Left kidney (tissue), 2 donors: ENCODE measurements around the gene CNKSR1. TPM values are rescaled to one million over a fixed set of nuclear protein-coding genes. Genes with fewer than 3 reads are reported as not detected.

Experiments used
- DNase-seq: peaks from one replicate; pipeline ENCODE4 v3.0.0-alpha.2; 2013
- polyA plus RNA-seq: library from polyadenylated mRNA; unstranded; fragments of 120-200 nt; gene quantifications from one replicate; pipeline ENCODE4 v1.2.1, GENCODE V29; 2013; ENCODE audit not compliant: insufficient read length

Gene CNKSR1
- polyA plus RNA-seq, 1 donor = 15.4 TPM

GRCh38 chr1:26184086-26184485, 6.8 kb downstream of the CNKSR1 start:
- no peak for DNase-seq

GRCh38 chr1:26184883-26185282, 7.6 kb downstream of the CNKSR1 start:
- DNase-seq = no peak

GRCh38 chr1:26187882-26188281, 10.6 kb downstream of the CNKSR1 start:
- no peak for DNase-seq

DNA sequence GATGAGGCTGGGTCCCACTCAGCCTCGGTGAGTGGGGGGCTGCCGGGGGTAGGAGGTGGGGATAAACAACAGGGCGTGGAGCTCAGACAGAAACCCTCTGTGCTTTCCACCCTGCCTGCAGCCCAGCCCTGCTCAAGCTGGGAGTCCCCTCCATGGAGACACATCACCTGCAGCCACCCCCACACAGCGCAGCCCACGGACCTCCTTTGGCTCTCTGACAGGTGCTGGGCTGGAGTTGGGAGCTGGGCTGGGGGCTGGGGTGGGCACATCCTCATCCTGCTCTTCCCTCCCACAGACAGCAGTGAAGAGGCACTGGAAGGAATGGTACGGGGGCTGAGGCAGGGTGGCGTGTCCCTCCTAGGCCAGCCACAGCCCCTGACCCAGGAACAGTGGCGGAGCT, 11.2 kb downstream of the CNKSR1 start:
- DNase-seq = no peak

DNA sequence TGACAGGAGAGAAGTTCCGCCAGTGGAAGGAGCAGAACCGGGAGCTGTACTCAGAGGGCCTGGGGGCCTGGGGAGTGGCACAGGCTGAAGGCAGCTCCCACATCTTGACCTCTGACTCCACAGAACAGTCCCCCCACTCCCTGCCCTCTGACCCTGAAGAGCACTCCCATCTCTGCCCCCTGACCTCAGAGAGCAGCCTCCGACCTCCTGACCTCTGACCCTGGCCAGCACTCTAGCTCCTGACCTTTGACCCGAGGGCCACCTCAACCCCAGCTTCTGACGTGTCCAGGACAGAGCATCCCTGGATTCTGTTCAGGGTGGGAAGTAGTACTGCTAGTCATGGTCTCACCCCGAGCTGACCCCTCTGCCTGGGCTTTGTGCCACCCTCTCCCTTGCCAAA, 12.0 kb downstream of the CNKSR1 start:
- DNase-seq = no peak

DNA sequence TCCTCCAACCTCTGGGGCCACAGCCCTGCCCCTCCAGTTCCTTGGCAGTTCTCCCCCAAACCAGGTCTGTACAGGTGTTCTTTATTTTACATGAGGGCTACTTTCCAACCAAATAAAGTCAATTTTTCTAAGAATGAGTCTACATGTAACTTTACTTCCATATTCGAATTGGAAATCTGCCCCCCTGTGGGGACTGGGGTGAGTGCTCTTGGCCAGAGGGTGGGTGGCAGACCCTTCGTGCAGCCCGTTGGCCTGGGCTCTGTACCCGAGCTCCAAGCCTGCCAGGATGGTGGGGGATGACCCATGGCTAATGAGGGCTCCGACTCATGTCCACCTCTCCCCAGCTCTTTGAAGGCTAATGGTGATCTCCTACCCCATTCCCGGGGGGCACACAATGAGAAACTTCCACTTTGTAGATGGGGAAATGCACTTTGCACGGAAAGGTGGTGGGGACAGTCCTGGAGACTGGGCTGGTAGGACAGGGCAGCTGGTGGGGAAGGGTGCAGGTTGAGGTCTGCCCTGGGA, 12.5 kb downstream of the CNKSR1 start:
- DNase-seq = no peak

DNA sequence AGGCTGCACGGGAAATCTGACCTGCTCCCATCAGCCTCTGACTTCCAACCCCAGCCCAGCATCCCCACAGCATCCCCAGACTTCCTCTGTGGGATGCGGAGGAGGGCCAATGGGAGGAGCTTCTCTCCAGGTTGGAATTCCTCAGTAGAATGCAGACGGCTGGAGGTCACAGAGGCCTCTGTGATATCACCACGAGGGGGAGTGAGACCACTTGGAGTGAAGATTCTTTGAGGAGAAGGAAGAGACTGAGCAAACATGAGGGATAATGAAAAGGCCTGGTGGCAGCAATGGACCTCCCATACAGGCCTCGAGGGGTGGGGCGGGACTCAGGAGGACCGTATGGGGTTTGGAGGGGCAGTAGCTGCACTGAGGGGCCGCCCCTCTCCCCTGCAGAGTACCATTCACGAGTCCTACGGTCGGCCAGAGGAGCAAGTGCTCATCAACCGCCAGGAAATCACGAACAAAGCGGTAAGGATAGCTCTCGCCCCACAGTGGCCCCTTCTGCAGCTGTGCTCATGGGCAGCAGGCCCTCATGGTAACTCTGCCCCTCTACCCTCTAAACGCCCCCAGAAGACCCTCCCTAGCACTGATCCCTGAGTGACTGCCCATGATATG, 13.2 kb downstream of the CNKSR1 start, which contains the start of gene CATSPER4:
Gene CATSPER4 (plus strand): TSS at position 230 of the 615 bp plus-strand sequence. CDS start 26 bp downstream, at position 256.
- DNase-seq = peak; percentile 69

DNA sequence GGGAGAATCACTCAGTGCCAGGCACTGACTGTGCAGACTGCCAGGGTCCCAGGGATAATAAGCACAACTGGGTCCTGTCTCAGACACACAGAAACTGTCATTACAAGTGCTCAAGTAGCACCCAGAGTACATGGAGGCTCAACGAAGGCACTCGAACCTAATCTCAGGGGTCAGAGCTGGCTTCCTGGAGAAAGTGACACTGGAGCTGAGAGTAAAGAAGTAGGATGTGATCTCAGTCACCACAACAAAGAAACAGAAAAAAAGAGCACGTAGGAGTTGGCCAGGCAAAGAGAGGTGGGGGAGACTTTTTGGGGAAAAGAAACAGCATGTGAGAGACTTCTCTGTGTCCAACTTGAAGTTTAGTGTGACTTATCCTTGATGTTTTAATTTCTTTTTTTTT, 14.4 kb downstream of the CNKSR1 start:
- no peak for DNase-seq

- DNase-seq = no peak
Observed at GRCh38 chr1:26195805-26196204, 18.5 kb downstream of the CNKSR1 start.

DNA sequence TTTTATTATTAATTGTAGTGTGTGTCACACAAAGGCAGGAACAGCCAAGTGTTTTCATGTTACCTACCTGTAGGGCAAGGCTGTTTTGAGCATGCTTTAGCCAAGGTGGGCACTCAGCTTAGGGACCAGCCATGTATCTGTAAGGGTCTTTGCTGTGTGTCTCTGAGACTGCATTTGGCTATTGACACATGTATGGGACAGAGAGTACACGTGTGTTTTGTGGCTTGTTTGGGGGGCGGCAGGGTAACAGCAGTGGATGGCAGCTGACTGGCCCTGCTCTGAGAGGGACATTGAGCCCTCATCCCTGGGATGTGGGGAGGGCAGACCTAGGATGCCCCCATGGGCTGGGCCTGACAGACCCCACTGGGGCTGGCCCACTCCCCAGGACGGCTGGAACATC, 20.0 kb downstream of the CNKSR1 start:
- DNase-seq = no peak

- no peak for DNase-seq
Observed at GRCh38 chr1:26197813-26198212, 20.5 kb downstream of the CNKSR1 start.

DNA sequence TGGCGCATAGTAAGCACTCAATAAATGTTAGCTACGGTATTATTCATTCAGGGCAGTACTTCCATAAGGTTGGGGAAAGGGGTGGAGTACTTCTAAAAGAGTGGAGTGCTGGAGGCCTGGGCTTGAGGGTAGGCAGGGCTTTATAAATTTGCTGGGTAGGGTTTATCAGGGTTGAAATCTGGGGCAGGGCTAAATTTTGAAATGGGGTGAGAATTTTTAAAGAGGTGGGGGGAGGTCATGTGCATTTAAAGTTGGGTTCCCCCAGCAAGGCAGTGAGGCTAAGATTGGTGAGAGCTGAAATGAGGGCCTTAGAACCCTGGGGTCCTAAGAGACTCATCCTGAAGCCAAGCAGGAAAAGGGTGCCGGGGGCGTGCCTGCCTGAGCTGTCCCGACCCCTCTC, 23.1 kb downstream of the CNKSR1 start:
- DNase-seq = no peak

DNA sequence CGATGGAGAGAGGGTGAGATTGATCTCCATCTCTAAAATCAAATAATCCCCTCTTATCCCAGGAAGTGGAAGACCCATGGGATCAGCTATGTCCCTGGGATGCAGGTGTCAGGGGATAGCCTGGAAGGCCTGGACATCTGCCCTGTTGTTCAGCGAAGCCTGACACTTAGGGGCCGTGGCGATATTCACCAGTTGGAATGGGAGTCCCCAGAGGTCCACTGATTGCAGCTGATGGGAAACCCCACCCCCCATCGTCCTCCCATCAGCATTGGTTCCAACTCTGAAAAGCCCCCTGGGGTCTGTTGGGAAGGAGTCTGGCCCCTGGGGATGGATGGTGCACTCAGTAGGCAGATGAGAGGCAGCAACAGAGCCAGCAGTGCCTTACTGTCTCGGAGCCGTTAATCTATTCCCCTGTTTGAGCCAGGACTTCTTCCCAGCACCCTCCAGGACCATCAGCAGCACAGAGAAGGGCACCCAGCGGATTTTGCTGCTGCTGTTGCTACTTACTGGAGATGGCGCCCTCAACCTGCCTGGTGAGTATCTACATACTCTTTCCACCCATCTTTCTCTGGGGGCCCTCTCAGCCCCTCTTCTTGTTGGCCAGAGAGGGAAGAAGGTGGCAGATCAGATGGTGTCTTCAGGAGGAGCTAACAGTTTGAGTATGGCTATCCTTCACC, 26.5 kb downstream of the CNKSR1 start:
- DNase-seq = no peak

GRCh38 chr1:26210147-26210870, 33.0 kb downstream of the CNKSR1 start:
- DNase-seq = no peak

- no peak for DNase-seq
Observed at GRCh38 chr1:26212726-26213125, 35.4 kb downstream of the CNKSR1 start.

DNA sequence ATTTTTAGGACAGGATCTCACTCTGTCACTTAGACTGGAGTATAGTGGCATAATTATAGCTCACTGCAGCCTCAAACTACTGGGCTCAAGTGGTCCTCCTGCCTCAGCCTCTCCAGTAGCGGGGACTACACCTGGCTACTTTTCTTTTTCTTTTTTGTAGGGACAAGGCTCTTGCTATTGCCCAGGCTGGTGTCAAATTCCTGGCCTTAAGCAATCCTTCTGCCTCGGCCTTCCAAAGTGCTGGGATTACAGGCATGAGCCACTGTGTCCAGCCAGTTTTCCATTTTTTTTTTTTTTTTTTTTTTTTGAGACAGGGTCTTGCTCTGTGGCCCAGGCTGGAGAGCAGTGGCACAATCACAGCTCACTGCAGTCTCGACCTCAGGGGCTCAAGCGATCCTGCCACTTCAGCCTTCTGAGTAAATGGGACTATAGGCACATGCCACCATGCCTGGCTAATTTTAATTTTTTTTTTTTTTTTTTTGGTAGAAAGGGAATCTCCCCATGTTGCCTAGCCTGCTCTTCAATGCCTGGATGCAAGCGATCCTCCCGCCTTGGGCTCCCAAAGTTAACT, 36.1 kb downstream of the CNKSR1 start:
- no peak for DNase-seq

- DNase-seq = no peak
Observed at GRCh38 chr1:26215246-26215645, 38.0 kb downstream of the CNKSR1 start.

DNA sequence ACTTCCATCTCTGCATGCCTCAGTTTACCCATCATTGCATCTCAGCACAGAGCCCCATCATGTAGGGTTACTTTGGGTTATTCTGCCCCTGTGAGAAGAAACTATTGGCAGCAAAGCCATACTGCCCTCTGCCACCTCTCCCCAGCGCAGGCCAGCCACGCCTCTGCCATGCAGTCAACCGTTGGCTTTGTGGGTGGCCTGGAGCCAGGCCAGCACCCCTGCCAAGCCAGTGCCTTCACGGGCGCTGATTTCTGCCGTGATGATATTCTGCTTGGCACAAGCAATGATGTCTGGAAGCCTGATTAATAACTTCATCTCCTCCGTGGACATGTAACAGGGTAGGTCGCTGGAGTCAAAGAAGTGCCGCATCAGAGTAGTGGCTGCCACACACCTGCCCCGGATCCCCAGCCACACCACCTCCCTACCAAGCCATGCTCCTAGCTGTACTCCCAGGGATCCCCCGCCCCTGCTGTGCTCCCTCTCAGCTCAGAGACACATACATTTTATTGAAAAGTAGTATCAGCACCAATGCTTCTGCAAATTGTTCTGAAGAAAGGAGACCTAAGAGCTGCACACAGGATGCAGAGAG, 41.7 kb downstream of the CNKSR1 start:
- DNase-seq = no peak

DNA sequence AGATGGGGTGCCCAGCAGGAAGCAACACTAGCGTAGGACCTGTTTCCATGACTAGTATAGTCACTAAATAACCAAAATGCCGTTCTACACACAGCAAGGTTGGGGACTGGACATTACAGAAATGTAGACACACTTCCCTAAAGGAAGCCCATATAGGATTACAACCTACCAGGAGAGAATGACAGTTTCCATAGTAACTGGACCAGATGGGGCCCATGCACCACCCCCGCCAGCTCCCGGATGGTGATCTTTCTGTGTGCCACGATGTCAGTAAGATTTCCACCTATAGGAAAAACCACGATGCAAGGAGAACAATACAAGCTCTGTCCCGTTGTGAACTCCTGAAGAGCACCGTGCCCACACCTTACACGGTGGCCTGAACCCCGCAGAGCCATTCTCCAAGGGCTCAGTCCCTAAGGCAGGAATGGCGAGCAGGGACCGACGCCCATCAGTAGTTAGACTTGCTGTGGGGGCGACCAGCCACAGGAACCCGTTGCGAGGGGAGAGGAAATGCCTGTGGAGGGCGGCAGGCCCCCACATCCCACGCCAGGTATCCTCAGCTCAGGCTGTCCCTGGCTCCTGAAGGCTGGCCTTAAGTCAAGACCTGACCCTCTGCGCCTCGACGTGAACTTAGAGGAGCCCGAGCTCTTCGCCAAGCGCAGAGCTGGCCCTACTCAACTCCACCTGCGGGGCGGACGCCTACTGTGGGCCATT, 43.1 kb downstream of the CNKSR1 start:
- no peak for DNase-seq

- no peak for DNase-seq
Observed at GRCh38 chr1:26221094-26221493, 43.8 kb downstream of the CNKSR1 start.

GRCh38 chr1:26224606-26225005, 47.3 kb downstream of the CNKSR1 start:
- no peak for DNase-seq
